Right kidney (tissue), 9 donors: ENCODE measurements around the gene LONRF3.

Source experiments
- DNase-seq: peaks from one replicate; pipeline ENCODE4 v3.0.0-alpha.2; 2016
- long read RNA-seq, 8 donors: transcript quantifications; one replicate each; lab custom pipeline, GENCODE V29; 2026

Gene LONRF3
- long read RNA-seq, donor 1 = 0 reads
- long read RNA-seq, donor 2 = 0 reads
- long read RNA-seq, donor 3 = 0 reads
- long read RNA-seq, donor 4 = 0 reads
- long read RNA-seq, donor 5 = 0 reads
- long read RNA-seq, donor 6 = 0 reads
- long read RNA-seq, donor 7 = 0 reads
- long read RNA-seq, donor 8 = 0 reads

DNA sequence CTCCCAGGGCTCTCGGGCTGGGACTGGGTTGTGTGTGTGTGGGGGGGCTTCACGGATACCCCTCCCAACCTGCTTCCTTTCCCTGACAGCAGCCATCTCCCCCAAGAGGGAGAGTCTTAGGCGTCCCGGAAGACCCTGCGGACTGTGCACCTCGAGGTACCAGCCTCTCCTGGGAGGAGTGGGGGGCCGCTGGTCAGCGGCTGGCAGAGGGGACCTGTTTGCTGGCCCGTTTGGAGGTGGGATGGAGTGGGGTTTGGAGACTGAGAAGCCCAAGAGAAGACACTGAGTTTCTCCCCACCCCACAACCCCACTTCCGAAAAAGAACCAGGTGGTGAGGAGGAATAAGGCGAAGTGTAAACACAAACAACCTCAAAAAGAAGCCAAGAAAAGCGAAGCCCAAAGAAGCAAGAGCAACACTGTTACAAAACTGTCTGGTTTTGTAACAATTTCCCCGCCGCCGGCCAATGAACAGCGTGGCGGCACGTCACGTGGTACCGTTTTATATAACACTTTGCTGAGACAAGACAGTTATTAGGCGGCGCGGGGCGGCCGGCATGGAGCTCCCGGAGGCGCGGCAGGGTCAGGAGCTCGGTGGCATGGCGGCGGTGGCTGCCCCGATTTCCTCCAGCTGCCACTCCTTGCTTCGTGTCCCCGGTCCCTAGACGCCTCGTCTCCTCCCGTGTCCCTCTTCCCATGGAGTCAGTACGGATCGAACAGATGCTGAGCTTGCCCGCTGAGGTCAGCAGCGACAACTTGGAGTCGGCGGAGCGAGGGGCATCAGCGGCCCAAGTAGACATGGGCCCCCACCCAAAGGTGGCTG is at the start of gene LONRF3:
LONRF3 (plus strand) TSS at position 531 of the 820 bp plus-strand sequence; CDS start at position 694, 163 bp downstream.
- peak; percentile 53 for DNase-seq

DNA sequence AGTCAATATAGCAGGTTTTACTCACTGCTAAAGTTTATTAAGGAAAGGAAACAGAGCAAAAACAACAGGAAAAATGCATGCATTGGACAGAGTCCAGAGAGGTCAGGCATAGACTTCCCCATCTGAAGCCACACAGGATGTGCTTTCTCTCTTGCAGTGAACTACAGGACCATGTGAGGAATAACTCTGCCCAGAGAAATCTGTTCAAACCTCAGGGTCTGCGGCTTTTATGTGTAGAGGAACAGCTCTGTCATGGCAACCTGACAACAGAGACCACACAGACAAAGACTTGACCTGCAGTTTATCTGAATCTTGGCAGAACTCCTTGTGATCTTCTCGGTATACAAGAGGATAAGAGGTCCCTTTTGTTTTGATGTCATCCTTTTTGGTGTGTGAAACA is 46.3 kb upstream of the LONRF3 start:
- no peak for DNase-seq

DNA sequence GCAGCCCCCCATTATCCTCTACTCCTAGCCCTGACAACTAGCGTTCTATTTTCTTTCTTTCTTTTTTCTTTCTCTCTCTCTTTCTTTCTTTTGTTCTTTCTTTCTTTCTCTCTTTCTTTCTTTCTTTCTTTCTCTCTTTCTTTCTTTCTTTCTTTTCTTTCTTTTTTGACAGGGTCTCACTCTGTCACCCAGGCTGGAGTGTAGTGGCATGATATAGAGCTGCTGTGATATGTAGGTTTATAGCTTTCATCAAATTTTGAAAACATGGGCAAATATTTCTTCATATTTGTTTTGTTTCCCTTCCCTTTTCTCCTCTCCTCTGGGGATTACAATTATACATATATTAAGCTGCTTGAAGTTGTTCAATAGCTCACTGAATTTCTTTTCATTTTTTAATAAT is 39.1 kb upstream of the LONRF3 start:
- no peak for DNase-seq

DNA sequence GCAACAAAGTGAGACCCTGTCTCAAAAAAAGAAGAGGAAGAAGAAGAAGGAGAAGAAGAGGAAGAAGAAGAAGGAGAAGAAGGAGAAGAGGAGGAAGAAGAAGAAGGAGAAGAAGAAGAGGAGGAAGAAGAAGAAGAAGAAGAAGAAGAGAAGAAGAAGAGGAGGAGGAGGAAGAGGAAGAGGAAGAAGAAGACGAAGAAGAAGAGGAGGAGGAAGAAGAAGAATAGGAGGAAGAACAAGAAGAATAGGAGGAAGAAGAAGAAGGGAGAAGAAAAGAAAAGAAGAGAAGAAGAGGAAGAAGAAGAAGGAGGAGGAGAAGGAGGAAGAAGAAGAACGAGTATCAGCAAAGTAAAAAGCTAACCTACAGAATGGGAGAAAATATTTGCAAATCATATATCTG is 33.3 kb upstream of the LONRF3 start:
- DNase-seq = no peak

DNA sequence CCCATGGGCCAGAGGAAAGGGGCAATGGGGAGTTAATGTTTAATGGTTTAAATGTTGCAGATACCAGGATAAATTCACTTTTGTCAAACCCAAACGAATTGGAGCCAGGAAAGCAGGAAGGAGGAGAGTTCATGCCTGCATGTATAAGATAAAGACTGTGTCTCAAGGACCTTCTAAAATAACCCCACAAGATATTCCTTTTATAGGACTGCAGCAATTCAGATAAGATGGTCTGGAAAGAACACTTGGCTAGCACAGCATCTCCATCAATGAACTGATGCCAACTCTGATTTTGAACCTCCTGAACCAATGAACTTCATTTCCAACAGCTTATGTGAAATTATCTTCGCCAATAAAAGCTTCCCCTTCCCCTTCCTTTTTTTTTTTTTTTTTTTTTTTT is 31.3 kb upstream of the LONRF3 start:
- no peak for DNase-seq

DNA sequence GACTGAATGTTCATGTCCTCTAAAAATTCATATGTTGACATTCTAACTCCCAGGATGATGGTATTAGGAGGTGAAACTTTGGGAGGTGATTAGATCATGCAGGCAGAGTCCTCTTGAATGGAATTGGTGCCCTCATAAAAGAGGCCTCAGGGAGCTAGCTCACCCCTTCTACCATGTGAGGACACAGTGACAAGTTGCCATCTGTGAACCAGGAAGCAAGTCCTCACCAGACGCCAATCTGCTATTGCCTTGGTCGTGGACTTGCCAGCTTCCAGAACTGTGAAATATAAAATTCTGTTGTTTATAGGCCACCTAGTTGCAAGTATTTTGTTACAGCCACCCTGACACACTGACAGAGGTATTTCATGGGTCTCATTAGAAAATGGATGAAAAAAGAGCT is 28.5 kb upstream of the LONRF3 start:
- no peak for DNase-seq

DNA sequence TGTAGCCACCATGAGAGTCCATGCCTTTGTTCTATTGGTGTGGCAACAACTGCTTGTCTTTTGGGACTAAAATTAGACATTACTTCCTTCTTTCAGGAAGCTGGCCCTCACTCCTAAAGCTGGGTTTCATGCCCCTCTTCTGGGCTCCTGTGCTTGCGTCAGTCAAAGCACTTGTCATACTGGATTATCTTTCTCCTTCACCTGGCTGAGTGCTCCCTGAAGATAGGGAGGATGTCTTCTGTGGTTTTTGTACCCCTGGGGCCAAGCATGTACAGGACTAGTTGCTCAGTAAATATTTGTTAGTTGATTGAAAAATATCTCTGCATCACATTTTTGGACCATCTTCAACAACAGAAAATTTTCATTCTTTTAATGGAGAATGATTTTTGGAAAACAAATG is 26.1 kb upstream of the LONRF3 start:
- no peak for DNase-seq

DNA sequence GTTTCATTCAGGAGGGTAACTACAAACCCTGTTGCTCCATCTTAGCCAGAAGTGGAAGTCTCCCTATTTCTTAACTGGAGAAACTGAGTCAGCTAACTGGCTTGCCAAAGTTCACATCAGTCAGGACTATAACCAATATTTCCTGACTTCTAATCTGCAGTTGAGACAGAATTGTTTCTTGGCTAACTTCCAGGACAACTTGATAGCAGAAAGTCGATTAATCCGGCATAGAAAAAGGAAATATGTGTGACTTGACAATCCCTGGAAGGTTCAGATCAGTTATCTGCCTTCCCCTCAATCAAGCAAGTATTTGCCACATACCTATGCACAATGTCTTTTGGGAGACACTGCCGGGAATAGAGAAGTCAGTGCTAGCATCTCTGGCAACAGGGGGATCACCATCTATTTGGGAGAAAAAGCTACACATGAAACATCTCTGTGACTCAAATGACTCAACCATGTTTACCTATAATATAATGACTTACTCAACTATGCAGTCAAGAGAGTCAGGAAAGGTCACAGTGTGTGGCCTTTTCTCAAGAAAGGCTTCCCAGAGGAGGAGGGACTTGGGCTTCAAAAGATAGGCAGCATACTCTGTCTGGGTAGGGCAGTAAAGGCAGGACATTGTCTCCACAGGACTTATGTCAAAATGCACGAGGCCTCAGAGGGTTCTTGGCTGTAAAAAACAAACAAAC is 12.4 kb upstream of the LONRF3 start:
- no peak for DNase-seq

DNA sequence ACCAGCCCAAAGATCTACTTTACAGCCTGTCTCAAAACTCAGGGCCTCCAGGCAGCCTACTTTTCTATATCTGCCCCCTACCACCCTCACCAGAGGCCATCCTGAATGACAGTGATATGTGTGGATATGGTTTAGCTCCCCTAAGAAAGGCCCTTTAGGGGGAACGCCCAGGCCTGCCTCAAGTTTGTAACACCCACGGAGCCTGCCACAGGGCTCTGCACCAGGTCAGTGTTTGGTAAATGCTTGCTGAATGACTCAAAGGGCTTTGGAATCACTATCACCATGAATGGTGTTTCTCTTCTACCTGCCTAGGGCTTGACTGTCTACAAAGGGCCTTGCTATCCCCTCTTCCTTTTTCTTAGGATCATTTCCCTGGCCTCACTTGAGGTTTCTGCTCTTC is 11.3 kb upstream of the LONRF3 start:
- no peak for DNase-seq

DNA sequence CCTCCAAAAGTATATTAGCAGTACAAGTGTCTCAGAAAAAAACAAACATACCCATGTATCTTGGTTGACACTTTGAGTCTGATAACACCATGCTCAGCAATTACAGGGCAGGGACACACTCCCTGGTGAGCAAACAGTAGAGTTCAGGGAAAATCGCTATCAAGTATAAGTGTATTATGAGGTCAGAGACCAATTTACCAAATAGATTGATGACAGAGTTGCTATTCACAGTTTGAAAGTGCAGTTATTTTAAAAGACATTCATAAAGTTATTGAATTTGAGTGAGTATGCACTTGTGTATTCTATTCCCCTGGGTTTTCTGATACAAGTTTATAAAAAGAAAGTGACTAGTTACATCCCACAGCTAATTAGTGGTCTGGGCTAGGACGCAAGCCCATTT is 10.2 kb upstream of the LONRF3 start:
- DNase-seq = no peak

DNA sequence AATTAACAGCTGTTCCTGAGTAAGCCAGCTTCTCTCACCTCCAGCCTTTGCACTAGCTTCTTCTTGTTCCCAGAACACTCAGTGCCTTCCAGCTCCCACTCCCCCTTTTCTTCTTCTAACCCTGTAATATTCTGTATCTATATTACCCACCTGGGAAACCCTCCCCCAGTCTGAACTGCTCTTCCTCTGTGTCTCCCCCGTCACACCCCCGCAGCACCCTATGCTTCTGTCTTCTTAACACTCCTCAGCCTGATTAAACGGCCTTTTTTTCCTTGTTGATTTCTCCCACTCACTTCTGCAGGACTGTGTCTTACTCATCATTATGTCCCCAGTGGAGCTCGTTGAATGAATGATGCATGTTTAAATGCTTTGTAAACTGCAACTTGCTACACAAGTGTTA is 9.0 kb upstream of the LONRF3 start:
- no peak for DNase-seq

DNA sequence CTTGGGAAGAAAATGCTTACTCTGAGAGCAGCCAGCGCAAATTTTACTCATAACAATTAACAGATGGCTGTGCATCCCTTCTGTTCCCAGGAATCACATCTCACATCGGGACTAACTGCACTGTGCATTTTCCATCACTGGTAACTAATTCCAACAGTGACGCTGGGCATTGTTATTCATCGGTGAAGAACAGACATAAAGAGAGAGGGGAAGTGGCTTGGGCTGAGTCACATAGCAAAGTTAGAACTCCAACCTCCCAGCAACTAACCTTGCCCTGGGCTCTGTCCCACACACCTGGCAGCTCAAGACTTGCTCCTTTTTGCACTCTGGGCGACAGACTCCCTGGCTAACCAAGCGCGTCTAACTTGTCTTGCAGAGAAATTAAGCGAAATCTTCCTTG is 6.4 kb upstream of the LONRF3 start:
- DNase-seq = no peak

DNA sequence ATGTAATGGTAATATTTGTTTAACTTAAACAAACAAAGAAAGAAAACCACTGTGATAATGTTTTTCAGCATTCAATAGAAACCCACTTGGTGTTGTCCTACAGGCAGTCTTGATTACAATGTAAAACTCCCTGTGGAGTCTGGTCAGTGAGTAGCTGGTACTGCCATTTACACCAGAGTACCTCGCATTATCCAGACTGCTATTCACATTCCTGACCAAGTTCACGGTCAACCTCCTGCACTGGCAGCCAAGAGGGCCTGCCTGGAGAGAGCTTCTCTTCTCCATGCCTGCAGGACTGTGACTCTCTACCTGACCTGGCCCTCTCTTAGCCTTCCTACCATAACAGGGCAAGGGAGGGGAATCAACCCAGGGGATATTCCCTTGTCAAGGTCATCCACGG is 2.9 kb upstream of the LONRF3 start:
- no peak for DNase-seq

DNA sequence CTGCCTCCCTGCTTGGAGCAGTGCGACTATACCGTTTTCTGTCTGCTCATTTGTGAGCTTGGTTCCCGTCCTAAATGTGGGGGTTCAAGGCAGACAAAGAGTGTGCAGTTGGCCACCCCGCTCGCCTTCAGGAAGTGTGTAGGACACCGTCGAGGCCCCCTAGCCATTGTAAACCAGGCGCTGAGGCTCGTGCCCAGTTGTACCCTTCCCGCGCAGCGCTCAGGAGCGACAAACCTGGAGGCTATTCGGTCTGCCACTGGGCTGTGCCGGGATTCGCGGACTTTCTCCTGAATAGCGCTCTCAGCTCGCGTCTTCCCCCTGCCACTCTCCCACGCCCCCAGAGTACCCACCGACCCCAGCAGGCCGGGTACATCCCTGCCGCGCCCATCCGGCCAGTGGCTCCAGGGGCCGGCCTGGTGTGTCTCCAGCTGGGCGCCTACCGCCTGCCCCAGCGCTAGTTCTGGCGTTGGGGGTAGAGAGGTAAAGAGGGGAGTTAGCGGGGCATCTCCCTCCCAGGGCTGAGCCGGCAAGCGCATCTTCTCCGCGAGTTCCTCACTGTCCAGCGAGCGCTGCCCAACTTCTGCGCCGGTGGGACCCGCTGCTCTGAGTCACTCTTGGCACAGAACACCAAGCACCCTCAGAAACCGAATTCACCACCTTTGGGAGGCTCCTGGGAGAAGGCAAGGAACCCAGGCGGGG is 880 bp upstream of the LONRF3 start:
- peak; percentile 31 for DNase-seq

DNA sequence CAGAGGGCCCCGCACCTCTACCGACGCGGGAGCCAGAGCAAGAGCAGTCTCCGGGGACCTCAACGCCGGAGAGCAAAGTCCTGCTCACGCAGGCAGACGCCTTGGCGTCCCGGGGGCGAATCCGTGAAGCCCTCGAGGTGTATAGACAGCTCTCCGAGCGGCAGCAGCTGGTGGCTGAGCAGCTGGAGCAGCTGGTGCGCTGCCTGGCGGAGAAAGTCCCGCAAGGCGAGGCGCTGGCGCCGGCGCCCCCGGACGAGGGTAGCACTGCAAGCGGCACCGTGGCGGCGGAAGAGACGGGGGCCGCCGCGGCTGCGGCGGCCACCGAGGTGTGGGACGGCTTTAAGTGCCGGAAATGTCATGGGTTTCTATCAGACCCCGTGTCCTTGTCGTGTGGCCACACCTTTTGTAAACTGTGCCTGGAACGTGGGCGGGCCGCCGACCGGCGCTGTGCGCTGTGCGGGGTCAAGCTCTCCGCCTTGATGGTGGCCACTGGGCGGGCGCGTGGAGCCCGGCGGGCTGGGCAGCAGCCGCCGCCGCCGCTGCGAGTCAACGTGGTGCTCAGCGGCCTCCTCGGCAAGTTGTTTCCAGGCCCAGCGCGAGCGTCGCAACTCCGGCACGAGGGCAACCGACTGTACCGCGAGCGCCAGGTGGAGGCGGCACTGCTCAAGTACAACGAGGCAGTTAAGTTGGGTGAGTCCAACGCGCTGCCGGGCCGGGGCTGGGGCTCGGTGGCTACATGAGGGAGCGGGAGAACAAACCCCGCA is 672 bp downstream of the LONRF3 start:
- peak; percentile 59 for DNase-seq

DNA sequence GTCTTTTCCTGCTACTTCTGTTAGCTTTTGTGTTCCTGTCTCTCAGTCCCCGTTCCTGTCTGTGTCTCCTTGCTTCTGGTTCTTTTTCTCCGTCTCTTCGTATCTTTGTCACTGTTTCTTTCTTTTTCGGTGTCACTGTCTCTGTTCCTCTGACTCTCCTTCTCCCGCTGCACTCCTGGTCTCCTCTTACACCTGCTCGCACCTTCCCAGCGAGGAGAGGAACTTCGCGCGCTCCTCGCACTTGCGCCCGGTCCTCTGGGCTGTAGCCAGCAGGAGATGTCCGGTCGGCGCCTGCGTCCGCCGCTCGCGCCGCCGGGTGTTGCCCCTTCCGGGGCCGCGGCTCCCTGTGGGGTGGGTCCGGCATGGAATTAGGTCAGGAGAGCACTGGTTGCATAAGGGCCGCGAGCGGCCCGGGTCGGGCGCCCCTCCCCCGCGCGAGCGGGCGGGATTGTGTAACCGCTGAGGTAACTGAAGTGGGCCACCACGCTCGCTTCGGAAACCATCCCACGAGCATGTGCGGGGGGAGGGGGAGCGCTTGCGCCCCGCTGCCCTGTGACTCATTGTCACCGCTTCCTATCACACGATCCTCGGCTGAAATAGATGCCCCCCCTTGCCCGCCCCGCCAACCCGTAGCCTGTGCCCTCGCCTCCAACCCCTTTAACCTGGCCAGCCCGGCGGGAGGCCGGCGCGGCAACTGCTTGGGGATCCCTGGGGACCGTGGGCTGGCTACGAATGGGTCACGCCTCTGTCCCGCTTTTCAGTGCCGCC is 1.6 kb downstream of the LONRF3 start:
- peak; percentile 66 for DNase-seq

DNA sequence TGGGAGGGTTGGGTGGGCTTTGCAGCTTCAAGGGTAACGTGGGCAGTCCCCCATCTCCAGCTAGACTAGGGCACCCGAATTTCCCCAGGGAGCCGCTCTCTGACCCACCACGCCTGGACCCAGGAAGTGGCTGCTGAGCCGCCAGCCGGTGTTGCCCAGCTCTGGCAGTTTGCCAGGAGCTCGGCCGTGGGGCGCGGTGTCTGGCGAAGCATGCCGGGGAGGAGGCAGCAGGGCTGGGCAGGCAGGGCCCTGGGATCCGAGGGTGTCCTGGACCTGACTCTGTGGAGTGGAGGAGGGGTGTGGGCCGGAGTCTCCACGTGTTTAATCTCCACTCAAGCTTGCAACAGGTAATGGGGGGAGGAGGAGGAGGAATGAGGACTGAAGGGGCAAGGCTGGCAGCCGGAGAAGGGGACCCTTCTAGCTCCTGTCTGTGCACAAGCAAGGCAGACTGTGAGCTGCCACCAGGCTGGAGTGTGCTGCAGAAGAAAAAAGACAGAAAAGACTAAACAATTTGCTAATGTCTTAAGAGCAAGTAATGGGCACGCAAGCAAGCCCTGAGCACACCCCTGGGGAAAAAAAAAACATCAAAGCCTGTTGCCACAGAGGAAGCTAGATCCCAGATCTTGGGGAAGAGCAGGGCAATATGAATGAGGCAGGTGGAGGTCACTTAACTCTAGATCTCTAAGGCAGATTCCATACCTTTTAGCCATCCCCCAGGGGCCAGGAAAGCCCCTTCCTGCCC is 2.4 kb downstream of the LONRF3 start:
- DNase-seq = peak; percentile 55

DNA sequence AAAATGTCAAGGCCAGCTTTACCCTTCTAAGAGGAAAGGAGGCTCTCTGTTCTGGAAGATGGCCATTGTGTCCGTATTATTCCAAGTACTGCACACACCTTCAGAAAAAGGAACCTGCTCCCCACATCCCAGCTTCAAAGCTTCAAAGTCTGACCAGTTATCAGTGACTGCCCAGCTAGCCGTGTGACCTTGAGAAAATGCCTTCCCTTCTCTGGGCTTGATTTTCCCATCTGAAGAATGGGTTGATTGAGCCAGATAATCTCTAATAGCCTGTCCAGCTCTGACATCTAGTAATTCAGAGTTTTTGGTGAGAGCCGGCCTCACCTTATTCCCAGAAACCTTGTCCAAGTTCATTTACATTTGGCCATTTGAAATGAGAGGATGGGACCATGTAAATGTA is 3.0 kb downstream of the LONRF3 start:
- no peak for DNase-seq

DNA sequence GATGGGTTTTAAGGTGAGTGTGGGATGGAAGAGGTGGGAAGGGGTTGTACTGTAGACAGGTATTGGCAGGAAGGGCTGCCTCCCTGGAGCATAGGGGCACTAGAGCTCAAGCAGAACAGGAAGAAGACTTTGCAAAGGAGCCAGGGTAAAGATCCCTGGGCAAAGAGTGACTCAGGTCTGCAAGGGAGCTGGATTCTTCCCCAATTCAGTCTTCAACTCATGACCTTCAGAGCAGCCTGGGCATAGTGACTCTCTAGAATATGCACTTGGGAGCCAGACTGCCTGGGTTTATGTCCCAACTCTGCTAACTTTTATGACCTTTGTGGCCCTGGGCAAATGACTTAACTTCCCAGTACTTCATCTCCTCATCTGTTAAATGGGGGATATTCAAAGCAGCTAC is 4.0 kb downstream of the LONRF3 start:
- DNase-seq = no peak

DNA sequence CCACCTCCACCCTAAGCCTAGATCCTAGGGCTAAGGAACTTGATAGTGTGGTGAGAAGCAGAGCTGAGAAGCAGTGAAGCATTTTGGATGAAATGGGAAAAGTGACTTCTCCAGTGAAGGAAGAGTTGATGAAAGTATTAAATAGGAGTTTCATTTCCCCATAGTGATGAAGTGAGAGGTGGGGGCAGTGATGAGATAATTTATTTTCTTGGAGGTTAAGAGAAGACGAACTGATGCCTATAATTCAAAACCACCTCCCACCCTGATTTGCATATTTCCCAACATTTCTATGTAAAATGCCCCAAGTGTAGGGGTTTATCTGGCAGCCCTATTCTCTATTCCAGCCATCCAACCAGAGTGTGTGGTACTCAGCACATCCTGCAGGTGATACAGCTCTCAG is 6.3 kb downstream of the LONRF3 start:
- DNase-seq = no peak

DNA sequence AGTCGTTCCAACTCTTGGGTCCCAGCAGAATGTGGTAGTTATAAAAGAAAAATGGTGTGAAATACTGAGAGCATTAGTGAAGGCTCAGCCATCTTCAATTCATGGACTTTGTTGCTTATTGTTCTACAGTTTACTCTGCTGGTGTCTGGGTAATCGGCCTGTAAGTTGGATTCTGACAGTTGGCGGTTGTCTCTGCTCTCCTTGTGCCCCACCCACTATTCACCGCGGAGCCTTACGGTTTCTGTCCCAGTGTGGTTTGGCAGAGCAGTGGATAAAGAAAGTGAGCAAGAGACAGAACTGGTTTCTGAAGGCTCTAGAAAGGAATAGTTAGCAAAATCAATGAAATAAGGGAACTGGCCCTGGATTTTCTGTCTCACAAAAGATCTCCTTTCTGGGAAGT is 9.1 kb downstream of the LONRF3 start:
- no peak for DNase-seq
